H9 (cell line): Measurements from ENCODE around the gene ADAM11. TPM values are rescaled to one million over a fixed set of nuclear protein-coding genes. Genes with fewer than 3 reads are reported as not detected.

ENCODE experiments used
- DNase-seq: peaks from one replicate; pipeline ENCODE4 v3.0.0-alpha.2; 2017
- H2AFZ ChIP-seq: one replicate; pipeline ENCODE4 v1.6.1; 2013; ENCODE audit warnings: mild to moderate bottlenecking, low read length, control low read depth, moderate library complexity
- H2AK5ac ChIP-seq: 2 replicates; pipeline ENCODE4 v1.6.1; 2013; ENCODE audit warnings: low read length, control low read depth, mixed read lengths; ENCODE audit not compliant: insufficient read length
- H2BK120ac ChIP-seq: one replicate; pipeline ENCODE4 v1.6.1; 2013; ENCODE audit warnings: low read depth, mild to moderate bottlenecking, low read length, control low read depth, inconsistent platforms; ENCODE audit not compliant: poor library complexity, severe bottlenecking
- H2BK12ac ChIP-seq: 2 replicates; pipeline ENCODE4 v1.6.1; 2013; ENCODE audit warnings: low read length, control low read depth, mixed read lengths, low read depth; ENCODE audit not compliant: insufficient read length
- H2BK15ac ChIP-seq: 2 replicates; pipeline ENCODE4 v1.6.1; 2013; ENCODE audit warnings: low read depth, low read length, control low read depth
- H2BK20ac ChIP-seq: one replicate; pipeline ENCODE4 v1.6.1; 2013; ENCODE audit warnings: low read depth, mild to moderate bottlenecking, low read length, control low read depth, inconsistent platforms; ENCODE audit not compliant: poor library complexity, severe bottlenecking
- H2BK5ac ChIP-seq: 2 replicates; pipeline ENCODE4 v1.6.1; 2013; ENCODE audit warnings: low read length, control low read depth, mixed read lengths; ENCODE audit not compliant: insufficient read length
- H3K14ac ChIP-seq: 2 replicates; pipeline ENCODE4 v1.6.1; 2013; ENCODE audit warnings: low read length, control low read depth; ENCODE audit not compliant: insufficient read depth
- H3K18ac ChIP-seq: 2 replicates; pipeline ENCODE4 v1.6.1; 2013; ENCODE audit warnings: low read depth, mild to moderate bottlenecking, mixed read lengths, low read length, control low read depth; ENCODE audit not compliant: insufficient read length
- H3K23ac ChIP-seq: 2 replicates; pipeline ENCODE4 v1.6.1; 2013; ENCODE audit warnings: low read length, control low read depth, mixed read lengths, low read depth; ENCODE audit not compliant: insufficient read length
- H3K23me2 ChIP-seq: 2 replicates; pipeline ENCODE4 v1.6.1; 2013; ENCODE audit warnings: low read depth, mild to moderate bottlenecking, mixed read lengths, low read length, control low read depth; ENCODE audit not compliant: insufficient read length, poor library complexity, severe bottlenecking
- H3K27ac ChIP-seq: 2 replicates; pipeline ENCODE4 v1.5.1; 2013; ENCODE audit warnings: low read length, control low read depth, mixed read lengths, low read depth; ENCODE audit not compliant: insufficient read length
- H3K27me3 ChIP-seq: 2 replicates; pipeline ENCODE4 v1.6.1; 2013; ENCODE audit warnings: low read length, control low read depth, inconsistent platforms; ENCODE audit not compliant: insufficient read depth
- H3K4ac ChIP-seq: 2 replicates; pipeline ENCODE4 v1.6.1; 2013; ENCODE audit warnings: low read depth, mild to moderate bottlenecking, control low read depth, inconsistent platforms, low read length, moderate library complexity
- H3K4me1 ChIP-seq: 2 replicates; pipeline ENCODE4 v1.6.1; 2013; ENCODE audit warnings: low read length, control low read depth, inconsistent platforms; ENCODE audit not compliant: insufficient read depth
- H3K4me2 ChIP-seq: 2 replicates; pipeline ENCODE4 v1.6.1; 2013; ENCODE audit warnings: low read length, control low read depth, mixed read lengths; ENCODE audit not compliant: insufficient read length, insufficient read depth
- H3K56ac ChIP-seq: 2 replicates; pipeline ENCODE4 v1.6.1; 2013; ENCODE audit warnings: low read depth, mild to moderate bottlenecking, mixed read lengths, low read length, control low read depth; ENCODE audit not compliant: insufficient read length
- H3K79me1 ChIP-seq: 2 replicates; pipeline ENCODE4 v1.6.1; 2013; ENCODE audit warnings: low read depth, mild to moderate bottlenecking, moderate library complexity, low read length, control low read depth, inconsistent platforms; ENCODE audit not compliant: insufficient read depth, poor library complexity, severe bottlenecking
- H3K79me2 ChIP-seq: 2 replicates; pipeline ENCODE4 v1.6.1; 2013; ENCODE audit warnings: low read length, control low read depth, inconsistent platforms; ENCODE audit not compliant: insufficient read depth
- H3K9ac ChIP-seq: 2 replicates; pipeline ENCODE4 v1.6.1; 2013; ENCODE audit warnings: low read length, control low read depth, mixed read lengths; ENCODE audit not compliant: insufficient read length; ENCODE audit errors: extremely low read depth
- H3K9me3 ChIP-seq: one replicate; pipeline ENCODE4 v1.6.1; 2013; ENCODE audit warnings: low read depth, low read length, inconsistent platforms; ENCODE audit not compliant: control insufficient read depth
- H3T11ph ChIP-seq: one replicate; pipeline ENCODE4 v1.6.1; 2013; ENCODE audit warnings: mild to moderate bottlenecking, low read length, control low read depth, inconsistent platforms
- H4K20me1 ChIP-seq: one replicate; pipeline ENCODE4 v1.6.1; 2013; ENCODE audit not compliant: control insufficient read depth, insufficient read length, insufficient read depth
- H4K5ac ChIP-seq: 2 replicates; pipeline ENCODE4 v1.6.1; 2013; ENCODE audit warnings: low read depth, mild to moderate bottlenecking, mixed read lengths, low read length, control low read depth; ENCODE audit not compliant: insufficient read length
- H4K8ac ChIP-seq: replicated peaks from 2 replicates; pipeline ENCODE4 v1.6.1; 2013; ENCODE audit warnings: low read length, control low read depth, mixed read lengths, low read depth; ENCODE audit not compliant: insufficient read length
- H4K91ac ChIP-seq: 2 replicates; pipeline ENCODE4 v1.6.1; 2013; ENCODE audit warnings: low read depth, mild to moderate bottlenecking, moderate library complexity, mixed read lengths, low read length, control low read depth; ENCODE audit not compliant: insufficient read length
- H3K27ac Mint-ChIP-seq, 3 experiments: 2 replicates in 2 of 3; 3 replicates in 1 of 3; pipeline ENCODE4 v1.8.0; 2020 to 2021; ENCODE audit warnings: mixed read lengths in 3 of 3, mild to moderate bottlenecking in 1 of 3, moderate library complexity in 1 of 3
- H3K27me3 Mint-ChIP-seq: 2 replicates; pipeline ENCODE4 v1.8.0; 2021; ENCODE audit warnings: low read depth, mild to moderate bottlenecking, moderate library complexity, mixed read lengths
- H3K36me3 Mint-ChIP-seq, 3 experiments: 2 replicates in 2 of 3; 3 replicates in 1 of 3; pipeline ENCODE4 v1.8.0; 2020 to 2021; ENCODE audit warnings: low read depth in 3 of 3, mixed read lengths in 3 of 3; ENCODE audit not compliant: insufficient read depth in 1 of 3
- H3K4me1 Mint-ChIP-seq, 2 experiments: 2 replicates each; pipeline ENCODE4 v1.8.0; 2020; ENCODE audit warnings: mixed read lengths in 2 of 2
- H3K4me3 Mint-ChIP-seq, 2 experiments: 2 replicates in 1 of 2; 3 replicates in 1 of 2; pipeline ENCODE4 v1.8.0; 2020 to 2021; ENCODE audit warnings: mild to moderate bottlenecking in 2 of 2, mixed read lengths in 2 of 2, moderate library complexity in 1 of 2
- H3K9me3 Mint-ChIP-seq, 2 experiments: 2 replicates in 1 of 2; 3 replicates in 1 of 2; pipeline ENCODE4 v1.8.0; 2020; ENCODE audit warnings: mild to moderate bottlenecking in 2 of 2, mixed read lengths in 2 of 2, moderate library complexity in 1 of 2
- CTCF ChIP-seq: fragments of 200-600 bp; sonication (generic); conservative IDR thresholded peaks from 3 replicates; pipeline ENCODE4 v1.8.0; 2021; ENCODE audit warnings: antibody characterized with exemption, mild to moderate bottlenecking
- WGBS: extraction: QIAGEN DNeasy Blood & Tissue Kit; methylation state at CpG from one replicate; pipeline ENCODE4 v1.1.7; 2013; ENCODE audit warnings: missing lambda C conversion rate, low lambda C conversion rate, mixed read lengths; ENCODE audit not compliant: insufficient read length; ENCODE audit errors: extremely low coverage; 5-methylcytosine and 5-hydroxymethylcytosine counted together
- total RNA-seq: library from RNA; stranded (reverse); gene quantifications from 2 replicates; pipeline ENCODE4 v1.2.1, GENCODE V29; 2021

Gene ADAM11
- total RNA-seq, 1 experiment from 2014 or later, result 4.6 TPM

GRCh38 chr17:44795421-44795820 is 36.6 kb downstream of the ADAM11 start:
- Histone ChIP-seq H2AFZ (no peak overlapping the region), H2BK5ac (no peak overlapping the region), H3K4me1 (no peaks in the 10 kb centered on the region; the same call in 1 of the 2 replicates), H3K27me3 (no peaks in the 10 kb centered on the region), H2BK120ac (no peak overlapping the region), H4K5ac (no peak overlapping the region), H3T11ph (no peak overlapping the region), H3K27ac (no peak overlapping the region), H3K4ac (no peak overlapping the region), H4K91ac (no peak overlapping the region), H3K4me2 (no peak overlapping the region), H4K8ac (no peak overlapping the region), H2BK12ac (no peak overlapping the region), H3K14ac (no peak overlapping the region), H2AK5ac (no peak overlapping the region), H3K79me2 (no peaks in the 10 kb centered on the region), H3K23ac (no peak overlapping the region), H2BK15ac (no peak overlapping the region), H3K9me3 (no peaks in the 10 kb centered on the region), H3K18ac (no peak overlapping the region), H3K79me1 (no peaks in the 10 kb centered on the region), H3K9ac (no peak overlapping the region), H3K23me2 (no peaks in the 10 kb centered on the region), H3K56ac (no peak overlapping the region), H4K20me1 (no peaks in the 10 kb centered on the region), H2BK20ac (no peak overlapping the region)
- no peak for TF ChIP-seq CTCF
- Mint-ChIP-seq H3K4me3 (no peak overlapping the region), H3K27me3 (no peaks in the 10 kb centered on the region), H3K36me3 (peaks cover 0 to 23% (median 6%) of the 10 kb centered on the region in 3 experiments; a peak in 6 of 7 replicates), H3K27ac (peak overlapping the region; percentile 31 to 95 (median 74); a peak in 6 of 7 replicates), H3K4me1 (peaks cover 5 to 20% of the 10 kb centered on the region in 2 experiments), H3K9me3 (no peaks in the 10 kb centered on the region)
- no CpG with 5 or more reads among the region's 9 CpGs for WGBS
- no peak for DNase-seq
